Hematopoietic multipotent progenitor cell treated with erythropoietin and hydrocortisone succinate and interleukin-3 and kit ligand, for 4 days (in vitro differentiated cells): ENCODE data around the gene NKX1-1.

Source experiments
- DNase-seq: peaks from one replicate; pipeline ENCODE4 v3.0.0-alpha.2; 2015

Gene NKX1-1

DNA sequence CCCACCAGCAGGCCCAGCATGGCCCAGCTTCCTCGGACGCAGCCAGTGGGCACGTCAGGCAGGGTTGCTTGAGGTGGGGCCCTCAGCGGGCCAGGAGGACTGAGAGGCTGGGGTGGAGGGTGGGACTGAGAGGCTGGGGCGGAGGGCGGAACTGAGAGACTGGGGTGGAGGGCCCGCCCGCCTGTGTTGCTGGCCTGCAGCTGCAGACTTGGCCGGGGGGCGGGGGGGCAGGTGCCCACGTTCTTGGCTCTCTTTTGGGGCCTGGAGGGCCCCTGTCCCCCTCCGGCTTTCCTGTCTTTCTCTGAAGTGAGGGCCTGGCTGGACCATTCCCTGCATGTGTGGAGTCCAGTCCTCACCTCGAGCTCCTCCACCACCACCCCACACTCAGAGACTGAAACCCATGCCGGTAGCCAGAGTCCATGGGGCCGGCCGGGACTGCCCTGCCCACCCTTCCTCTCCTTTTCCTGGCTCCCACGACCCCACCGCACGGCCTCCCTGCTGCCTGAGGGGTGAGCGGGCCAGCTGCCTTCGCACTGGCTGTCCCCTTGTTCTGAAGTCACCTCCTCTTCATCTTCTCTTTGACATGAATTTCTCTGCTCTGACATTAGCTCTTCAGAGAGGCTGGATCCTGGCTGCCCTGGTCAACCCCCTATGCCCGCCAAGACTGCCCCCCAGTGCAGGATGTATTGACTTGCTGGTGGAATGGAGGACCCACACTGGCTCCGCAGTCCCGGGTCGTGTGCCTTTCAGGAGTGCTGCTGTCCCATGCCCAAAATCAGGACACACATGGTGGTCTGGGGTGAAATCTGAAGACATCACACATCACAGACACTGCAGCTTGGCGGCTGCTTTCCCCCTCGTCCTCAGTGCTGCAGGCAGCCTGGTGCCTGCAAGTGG lies 10.1 kb upstream of the NKX1-1 start:
- no peak for DNase-seq

DNA sequence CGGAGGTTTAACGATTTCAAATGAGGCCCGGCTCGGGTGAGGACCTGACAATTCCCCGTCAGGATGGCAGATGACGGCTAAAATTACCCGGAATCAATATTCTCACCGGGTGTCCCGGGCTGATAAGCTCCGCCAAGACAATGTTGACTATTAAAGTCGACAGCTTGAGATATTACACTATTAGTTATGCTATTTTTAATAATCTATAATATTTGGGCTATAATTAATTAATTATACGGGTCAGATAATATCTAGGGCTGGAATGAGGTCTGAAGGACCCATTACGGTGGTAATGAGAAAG lies 9.4 kb upstream of the NKX1-1 start:
- no peak for DNase-seq

DNA sequence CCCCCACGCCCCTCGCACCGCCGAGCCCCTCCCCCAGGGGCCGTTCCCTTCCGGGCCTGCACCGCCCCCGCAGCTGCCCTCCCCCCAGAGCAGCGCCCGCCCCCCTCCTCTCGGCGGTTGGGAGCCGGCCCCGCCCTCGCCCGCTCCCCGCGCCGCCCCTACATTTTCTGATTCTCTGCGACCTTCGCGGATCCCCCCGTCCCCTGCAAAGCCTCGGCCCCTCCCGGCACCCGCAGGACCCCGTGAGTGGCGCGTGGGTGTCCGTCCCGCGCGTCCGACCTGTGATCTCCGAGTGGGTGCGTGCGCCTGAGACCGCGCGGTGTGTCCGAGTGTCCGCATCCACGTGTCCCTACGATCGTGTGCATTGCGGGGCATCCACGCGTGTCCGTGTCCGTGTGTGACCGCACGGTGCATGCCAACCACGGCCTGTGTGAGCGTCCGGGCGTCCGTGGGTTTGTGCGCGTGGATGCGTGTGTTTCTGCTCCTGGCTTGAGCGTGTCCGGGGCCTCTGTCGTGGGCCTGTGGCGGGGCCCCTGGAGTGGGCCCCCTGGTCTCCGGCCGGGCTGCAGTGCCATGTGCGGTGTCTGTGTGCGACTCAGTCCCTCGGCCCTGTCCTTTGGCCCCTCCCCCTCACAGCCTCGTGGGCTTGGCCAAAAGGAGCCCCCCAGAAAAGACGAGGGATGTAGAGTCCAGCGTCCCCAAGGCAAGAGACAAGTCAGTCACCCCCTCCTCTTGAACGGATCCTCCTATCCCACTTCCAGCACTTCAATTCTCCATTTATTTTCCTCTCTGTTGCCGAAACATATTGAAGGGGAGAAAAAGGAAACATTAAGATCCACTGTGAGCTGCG lies 8.8 kb upstream of the NKX1-1 start:
- no peak for DNase-seq

DNA sequence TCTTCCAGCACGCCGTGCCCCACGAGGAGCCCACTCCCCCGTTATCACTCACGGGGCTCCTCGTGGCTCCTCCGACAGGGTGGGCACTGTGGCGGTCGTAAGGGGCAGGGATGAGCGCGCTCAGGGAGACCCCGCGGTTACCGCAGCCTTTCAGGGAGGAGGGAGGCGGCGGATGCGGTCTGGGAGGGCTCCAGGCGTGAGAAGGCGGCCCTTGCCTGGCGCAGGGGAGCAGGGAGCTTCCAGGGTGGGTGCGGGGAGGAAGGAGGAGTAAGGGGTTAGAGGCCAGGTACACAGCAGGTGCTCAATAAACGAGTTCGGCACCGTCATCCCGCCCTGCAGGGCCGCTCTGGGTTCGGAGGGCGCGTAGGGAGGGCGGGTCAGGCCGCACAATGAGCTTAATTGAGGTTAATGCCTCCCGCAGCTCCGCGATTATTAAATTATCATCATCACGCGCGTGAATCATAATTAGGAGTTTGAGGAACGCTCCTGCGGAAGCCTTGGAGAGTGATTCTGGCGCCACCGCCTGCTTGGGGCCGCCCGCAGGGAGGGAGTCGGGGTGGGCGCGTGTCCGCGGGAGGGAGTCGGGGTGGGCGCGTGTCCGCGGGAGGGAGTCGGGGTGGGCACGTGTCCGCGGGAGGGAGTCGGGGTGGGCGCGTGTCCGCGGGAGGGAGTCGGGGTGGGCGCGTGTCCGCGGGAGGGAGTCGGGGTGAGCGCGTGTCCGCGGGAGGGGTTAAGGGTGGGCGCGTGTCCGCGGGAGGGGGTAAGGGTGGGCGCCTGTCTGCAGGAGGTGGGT lies 7.6 kb upstream of the NKX1-1 start:
- DNase-seq, result no peak

DNA sequence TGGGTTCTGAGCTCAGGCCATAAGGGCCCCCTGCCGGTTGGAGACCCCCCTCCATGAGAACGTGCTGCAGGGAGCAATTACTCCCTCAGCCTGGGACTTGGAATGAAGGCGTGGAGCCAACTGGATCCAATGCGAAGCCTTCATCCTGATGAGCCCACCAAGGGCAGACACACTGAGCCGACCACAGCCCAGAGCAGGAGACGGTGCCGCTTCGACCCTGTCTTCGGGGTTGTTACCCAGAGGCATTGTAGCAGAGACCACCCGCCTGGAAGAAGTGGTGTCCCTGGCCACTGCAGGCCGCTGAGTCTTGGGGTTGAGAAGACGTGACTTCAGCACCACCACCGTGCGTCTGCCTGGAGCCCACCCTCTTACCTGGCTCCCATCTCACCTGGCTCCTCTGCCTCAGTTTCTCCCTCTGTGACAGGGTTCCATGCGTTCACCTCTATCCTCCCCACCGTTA lies 7.0 kb upstream of the NKX1-1 start:
- no peak for DNase-seq

DNA sequence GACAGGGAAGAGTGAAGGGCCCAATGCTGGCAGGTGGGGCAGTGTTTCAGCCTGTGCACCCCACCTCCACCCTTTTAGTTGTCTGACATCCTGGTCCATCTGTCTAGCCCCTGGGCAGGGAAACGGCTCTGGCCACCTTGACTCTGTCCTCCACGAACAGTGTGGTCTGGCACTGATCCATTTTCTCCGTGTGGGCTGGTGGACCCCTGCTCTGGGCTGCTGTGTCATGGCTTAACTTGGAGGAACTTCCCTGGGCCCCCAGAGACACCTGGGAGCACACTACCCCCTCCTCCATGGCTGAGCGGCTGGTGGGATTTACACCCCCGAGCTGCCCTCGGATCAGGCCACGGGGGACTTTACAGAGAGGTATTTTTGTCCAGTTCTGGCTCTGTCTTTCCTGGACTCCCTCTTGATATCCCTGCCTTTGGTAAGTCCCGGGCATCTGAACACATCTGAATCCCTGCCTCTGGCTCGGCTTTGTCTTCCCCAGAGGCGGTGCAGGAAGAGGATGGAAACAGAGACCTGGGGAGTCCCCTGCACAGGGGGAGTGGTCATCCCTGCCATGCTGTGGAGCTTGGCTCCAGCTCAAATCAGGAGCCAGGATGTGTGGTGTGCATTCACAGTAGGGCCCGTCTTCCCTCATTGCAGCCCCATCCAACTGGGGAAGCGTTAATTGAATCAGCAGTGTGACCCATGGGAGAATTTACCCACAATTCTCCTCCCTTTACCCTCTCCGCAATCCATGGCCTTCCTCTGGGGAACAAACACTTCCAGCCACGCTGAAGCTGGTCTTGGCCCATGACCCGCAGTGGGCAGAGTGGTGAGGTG lies 6.3 kb upstream of the NKX1-1 start:
- no peak for DNase-seq

DNA sequence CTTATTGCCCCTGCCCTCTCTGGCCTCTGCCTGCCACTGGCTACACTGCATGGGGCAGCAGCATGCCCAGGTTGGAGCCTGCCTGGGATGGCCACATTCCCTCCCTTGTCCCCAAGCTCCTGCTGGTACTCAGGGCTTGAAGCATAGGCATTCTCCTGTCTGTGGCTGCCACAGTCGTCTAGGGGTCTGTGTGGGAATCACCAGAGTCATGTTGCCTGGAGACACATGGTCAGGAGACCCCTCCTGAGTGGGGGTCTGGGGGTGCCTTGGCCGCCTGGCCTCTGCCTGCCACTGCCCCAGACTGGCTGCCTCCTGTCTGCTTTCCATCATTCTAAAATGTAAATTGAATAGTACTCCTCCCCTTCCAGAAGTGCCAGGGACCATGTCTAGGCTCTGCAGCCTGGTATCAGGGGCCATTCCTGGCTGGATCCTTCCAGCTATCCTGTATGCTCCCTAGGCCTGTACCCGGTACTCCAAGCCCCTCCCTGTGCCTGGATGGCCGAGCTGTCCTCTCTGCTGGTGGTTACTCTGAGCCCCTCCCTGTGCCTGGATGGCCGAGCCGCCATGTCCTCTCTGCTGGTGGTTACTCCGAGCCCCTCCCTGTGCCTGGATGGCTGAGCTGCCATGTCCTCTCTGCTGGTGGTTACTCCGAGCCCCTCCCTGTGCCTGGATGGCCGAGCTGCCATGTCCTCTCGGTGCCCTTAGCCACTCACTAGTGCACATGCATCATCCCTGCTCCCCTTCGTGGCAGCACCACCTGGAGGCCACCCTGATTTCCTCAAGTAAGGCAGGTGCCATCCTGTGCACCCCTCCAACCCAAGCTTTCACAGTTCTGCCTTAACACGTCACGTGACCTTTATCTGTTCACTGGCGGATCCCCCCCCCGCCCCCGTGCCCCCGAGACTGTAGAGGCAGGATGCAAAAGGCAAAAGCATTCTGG lies 5.5 kb upstream of the NKX1-1 start:
- no peak for DNase-seq

DNA sequence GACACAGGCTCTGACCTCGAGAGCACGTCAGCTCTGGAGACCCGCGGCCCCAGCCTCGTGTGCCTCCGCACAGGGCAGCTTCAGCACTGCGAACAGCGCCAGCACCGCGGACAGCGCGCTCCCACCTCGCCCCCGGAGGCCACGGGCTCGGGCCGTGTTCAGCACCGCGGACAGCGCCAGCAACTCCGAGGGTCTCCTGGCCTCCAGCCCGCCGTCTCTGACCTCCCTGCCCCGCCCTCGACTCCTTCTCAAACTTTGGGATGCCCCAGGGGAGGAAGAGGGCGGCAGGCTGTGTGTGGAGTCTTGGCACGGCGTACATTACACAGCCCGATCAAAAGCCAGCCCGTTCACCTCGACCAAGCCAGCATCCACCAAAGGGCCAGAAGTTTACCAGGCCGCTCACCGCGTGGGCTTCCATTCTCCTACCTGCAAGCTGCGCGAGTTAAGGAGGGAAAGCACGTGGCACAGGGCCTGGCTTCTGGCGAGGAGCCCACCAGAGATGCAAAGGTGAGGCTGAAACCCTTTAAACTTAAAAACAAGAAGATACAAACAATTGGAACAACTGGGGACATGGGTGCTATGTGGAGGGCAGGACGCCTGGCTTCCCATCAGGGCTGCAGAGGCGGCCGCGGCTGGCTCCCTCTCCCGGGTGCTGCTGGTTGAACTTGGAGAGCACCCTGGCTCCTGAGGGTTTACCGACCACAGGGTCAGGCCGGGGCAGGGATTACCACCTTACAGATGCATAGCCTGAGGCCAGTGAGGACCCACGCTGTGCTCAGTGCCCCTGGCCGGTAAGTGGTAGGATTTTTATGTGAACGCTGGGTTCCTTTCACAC lies 4.5 kb upstream of the NKX1-1 start:
- peak; percentile 90 for DNase-seq

DNA sequence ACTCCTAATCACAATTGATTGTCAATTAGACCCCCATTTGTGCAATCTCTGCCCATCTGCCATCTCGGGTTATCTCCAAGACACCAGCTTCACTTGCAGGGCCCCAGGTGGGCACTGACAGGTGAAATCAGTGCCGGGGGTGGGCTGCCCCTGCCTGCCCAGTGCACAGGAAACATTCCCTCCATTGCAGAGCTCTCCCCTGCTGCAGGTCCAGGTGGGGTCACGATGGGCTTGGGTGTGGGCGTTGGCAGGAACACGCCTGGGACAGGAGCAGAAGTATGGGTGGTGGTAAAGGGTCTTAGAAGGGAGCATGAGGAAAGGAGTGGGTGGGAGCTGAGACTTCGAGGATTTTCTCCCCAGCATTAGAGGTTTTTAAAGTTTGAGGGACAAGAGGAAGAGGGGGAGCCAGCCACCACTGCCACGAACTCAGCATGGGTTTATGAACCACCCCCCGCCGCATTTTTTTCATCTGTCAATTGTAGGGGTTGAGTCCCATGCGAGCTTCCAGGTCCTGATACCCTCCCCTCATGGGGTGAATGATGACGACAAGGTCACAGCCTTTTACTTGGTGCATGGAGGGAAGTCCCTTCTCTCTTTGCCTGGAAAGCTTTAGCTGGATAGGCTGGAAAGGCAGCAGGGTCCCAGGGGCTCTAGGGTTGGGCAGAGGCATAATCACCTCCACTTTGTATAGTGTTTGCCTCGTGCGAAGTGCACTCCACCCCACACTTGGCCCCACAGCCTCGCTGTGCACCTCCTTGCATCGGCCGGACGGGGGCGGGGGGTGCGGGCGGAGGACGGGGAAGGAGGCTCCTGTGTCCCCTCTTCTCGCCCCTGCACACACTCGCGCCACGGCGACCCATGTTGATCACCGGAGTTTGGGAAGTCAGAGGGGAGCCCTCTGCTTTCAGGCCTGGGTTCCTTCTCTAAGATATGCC lies 3.5 kb upstream of the NKX1-1 start:
- no peak for DNase-seq

DNA sequence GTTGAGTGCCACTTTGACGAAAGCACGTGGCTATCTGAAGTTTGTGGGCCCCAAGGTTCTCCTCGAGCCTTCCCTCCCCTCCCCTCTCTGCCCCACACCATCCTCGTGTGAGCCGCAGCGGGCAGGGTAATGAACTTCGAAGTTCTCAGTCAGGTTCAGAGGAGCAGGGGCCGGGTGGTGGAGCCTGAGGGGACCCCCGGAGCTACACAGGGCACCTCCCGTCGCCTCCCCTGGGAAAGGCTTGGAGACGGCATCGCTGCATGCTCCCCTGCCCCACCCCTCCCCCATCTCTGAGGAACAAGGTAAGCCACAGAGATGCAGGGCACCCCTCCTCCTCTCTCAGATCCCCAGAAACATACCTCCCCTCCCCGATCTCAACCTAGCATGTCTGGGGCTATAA lies 2.8 kb upstream of the NKX1-1 start:
- no peak for DNase-seq

DNA sequence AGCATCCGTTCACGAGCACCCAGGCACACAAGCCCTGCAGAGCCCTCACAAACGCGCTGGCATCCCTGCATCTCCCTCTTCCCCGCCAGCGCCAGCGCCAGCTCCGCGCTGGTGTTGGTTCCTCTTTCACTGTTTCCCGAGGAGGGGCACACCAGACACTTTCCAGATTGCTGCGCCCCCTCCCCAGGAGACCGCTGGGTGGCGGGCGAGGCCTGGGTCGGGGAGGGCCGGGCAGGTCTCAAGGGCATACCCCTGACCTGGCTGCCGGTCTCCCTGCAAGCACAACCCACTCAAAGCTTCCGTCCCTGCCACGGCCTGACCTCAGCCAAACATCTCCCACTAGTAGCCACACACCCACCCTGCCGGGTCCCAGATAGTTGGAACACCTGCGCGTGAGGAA lies 2.2 kb upstream of the NKX1-1 start:
- no peak for DNase-seq

DNA sequence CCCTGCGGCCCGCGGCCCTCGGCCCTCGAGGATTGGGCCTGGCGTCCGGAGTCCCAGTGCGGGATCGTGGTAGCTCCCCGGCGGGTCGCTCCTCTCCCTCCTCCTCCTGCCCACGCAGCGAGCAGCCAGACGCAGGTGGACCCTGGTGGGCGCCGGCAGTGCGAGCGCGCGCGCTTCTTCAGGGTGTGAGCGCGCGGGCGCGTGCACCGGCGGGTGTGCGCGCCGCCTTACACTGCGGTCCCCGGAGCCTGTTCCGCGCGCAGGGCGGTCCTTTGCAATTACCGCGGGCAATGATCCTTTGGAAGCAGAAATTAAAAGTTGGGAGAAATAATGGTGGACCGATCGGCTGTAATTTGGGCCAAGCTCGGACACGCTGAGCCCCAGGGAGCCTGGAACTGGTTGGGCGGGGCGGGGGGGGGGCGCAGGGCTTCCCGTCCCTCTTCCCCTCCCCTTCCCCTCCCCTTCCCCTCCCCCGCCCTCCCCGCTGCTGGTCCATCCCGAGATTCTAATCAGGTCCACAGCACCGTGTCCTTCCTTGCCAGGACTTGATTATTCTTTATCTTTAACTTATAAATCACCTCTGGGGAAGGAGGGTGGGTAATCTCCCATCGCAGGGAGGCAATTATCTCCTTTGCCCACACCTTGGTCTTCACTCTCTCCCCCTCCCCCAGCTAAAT lies 1.6 kb upstream of the NKX1-1 start:
- no peak for DNase-seq

DNA sequence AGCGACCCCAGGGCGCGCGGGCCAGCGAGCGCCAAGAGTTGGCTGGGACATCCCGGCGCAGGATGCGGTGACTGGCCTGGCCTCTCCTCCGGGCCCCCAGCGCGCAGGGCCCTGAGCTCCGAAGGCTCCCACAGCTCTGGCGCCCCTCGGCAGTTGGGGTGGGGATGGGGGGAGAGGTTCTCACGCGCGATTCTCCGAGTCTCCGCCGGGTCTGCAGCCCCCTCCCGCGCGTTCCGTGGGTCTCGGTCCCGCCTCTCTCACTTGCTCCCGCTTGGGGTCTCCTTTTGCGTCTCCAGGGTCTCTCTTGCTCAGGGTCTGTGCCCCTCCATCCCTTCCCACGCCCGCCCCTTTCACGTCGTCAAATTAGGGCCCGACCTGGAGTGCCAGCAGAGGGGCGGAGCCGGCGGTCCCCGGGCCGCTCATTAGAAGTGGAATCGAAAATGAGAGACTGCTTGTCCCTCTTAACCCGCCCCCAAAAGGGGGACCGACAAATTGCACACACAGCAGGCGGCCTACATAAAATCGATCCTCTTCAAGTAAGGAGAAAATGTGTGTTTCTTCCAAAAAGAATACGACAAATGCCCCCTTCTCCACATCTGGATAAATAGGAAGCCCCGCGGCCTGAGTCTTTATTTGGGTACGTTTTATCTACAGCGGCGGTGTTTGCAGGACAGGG lies 877 bp upstream of the NKX1-1 start:
- DNase-seq, result no peak

DNA sequence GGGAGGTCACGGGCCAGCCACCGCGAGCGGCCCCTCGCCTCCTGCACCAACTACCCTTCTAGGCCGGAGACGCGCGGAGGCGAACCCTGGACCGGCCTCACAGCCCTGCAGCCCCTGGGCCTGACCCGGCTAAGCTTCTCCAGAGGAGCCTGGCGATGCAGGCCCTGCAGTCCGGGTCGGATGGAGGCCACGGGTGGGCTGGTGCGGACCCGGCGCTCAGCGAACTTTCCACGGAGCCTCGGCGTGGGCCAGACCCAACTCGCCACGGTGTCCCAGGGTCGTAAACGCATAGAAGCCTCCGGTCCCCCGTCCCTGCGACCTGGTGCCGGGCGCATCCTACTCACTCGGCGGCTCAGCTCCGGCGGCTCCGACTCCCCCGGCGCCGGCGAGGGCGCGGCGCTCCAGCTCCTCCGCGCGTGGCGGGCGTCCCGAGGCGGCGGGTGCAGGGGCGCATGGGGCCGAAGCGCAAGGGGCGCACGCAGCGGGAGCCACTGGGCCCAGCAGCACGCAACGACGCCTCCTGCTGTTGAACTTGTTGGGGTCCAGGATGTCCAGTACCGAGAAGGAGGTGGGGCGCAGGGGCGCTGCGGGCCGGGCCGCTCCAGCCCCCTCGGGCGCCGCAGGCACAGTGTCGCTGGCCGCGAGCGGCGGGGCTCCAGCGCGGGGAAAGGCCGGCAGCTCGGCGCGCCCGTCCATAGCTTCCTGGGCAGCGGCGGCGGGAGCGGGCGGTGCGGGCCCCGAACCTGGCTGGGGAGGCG lies 427 bp downstream of the NKX1-1 start:
- no peak for DNase-seq

DNA sequence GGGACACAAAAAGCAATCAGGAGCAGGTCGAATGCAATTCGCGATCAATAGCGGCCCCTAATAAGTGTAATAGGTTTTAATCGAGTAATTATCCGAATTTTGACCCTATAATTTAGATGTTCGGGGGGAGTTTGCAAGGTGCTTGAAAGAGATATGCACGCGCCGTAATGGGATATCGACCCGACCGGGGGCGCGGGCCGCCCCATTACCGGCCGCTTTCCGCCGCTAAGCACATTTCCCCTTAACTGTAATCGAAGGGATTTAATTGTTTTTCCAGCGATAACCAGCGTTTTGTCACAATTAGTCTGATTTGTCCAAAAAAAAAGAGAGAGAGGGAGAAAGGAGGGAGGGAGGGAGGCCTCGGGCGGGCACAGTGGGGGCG lies 997 bp downstream of the NKX1-1 start:
- DNase-seq, result no peak

DNA sequence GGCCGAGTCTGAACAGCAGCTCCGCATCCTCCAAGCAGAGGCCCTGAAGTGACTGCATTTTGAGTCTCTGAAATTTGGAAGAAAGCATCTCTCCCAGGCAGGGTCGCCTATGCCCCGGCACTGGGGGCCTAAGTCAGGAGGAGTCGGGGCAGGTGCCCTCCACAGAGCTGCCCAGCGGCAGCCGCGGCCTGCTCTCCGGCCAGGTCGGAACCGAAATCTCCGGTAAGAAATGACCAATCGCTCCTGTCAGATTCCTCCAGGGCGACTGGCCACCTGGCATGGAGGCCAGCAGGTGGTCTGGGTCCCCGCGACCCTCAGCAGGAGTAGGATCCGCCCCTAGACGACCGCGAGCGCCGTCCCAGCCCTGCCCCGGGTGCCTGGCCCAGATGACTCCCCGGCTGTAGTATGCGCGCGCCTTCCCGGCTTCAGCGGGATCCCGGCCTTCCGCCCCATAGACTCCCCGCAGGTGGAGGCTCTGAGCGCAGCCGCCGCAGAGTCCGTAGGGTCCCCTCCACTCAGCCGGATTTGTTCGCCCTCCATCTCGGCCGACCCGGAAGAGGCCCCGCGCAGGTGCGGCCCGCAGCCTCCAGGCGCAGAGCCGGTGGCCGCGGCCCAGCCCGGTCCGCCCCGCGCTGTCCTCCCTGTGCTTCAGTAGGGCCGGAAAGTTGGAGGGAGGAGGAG lies 1.5 kb downstream of the NKX1-1 start:
- no peak for DNase-seq
